DOHH2 (cell line): ENCODE results near the gene CASKIN1.

Source experiments
- H3F3A ChIP-seq: fragments of 200-600 bp; sonication (generic), shearing (Covaris generic); 2 replicates; pipeline ENCODE4 v1.6.0; 2016; ENCODE audit warnings: antibody characterized with exemption, mild to moderate bottlenecking; ENCODE audit not compliant: control insufficient read depth, insufficient read depth
- H3K27ac ChIP-seq: fragments of 200-600 bp; sonication (generic); 2 replicates; pipeline ENCODE4 v1.5.1; 2014; ENCODE audit warnings: low read depth, mild to moderate bottlenecking, low read length, moderate library complexity
- H3K27me3 ChIP-seq: fragments of 200-600 bp; sonication (generic); 2 replicates; pipeline ENCODE4 v1.6.1; 2014; ENCODE audit warnings: mild to moderate bottlenecking, low read length, mixed read lengths; ENCODE audit not compliant: control insufficient read depth
- H3K36me3 ChIP-seq: fragments of 200-600 bp; sonication (generic); 2 replicates; pipeline ENCODE4 v1.6.1; 2014; ENCODE audit warnings: mild to moderate bottlenecking, low read length, moderate library complexity, mixed read lengths; ENCODE audit not compliant: control insufficient read depth
- H3K4me1 ChIP-seq: fragments of 200-600 bp; sonication (generic); 2 replicates; pipeline ENCODE4 v1.6.1; 2014; ENCODE audit warnings: mild to moderate bottlenecking, low read length, mixed read lengths; ENCODE audit not compliant: control insufficient read depth
- H3K4me2 ChIP-seq: fragments of 200-600 bp; sonication (generic); 2 replicates; pipeline ENCODE4 v1.6.0; 2014; ENCODE audit warnings: mild to moderate bottlenecking, low read length, moderate library complexity
- H3K4me3 ChIP-seq: fragments of 200-600 bp; sonication (generic); 2 replicates; pipeline ENCODE4 v1.5.1; 2014; ENCODE audit warnings: mild to moderate bottlenecking, low read length, mixed read lengths
- H3K79me2 ChIP-seq: fragments of 200-600 bp; sonication (generic); 2 replicates; pipeline ENCODE4 v1.6.1; 2014; ENCODE audit warnings: mild to moderate bottlenecking, low read length, mixed read lengths; ENCODE audit not compliant: control insufficient read depth
- H3K9me2 ChIP-seq: fragments of 200-600 bp; sonication (generic); replicated peaks from 2 replicates; pipeline ENCODE4 v1.6.1; 2014; ENCODE audit warnings: mild to moderate bottlenecking, low read length, mixed read lengths; ENCODE audit not compliant: control insufficient read depth
- H3K9me3 ChIP-seq: fragments of 200-600 bp; sonication (generic); 2 replicates; pipeline ENCODE4 v1.6.1; 2014; ENCODE audit warnings: antibody characterized with exemption, low read length, mixed read lengths; ENCODE audit not compliant: control insufficient read depth, insufficient read depth
- H4K20me1 ChIP-seq: fragments of 200-600 bp; sonication (generic); 2 replicates; pipeline ENCODE4 v1.6.0; 2014; ENCODE audit warnings: low read depth, mild to moderate bottlenecking, antibody characterized with exemption, low read length, moderate library complexity; ENCODE audit not compliant: control insufficient read depth, insufficient read depth
- CTCF ChIP-seq: fragments of 200-600 bp; sonication (generic); IDR thresholded peaks from one replicate; pipeline ENCODE4 v1.5.1; 2014; ENCODE audit warnings: antibody characterized with exemption, mild to moderate bottlenecking, low read depth, low read length; ENCODE audit not compliant: poor library complexity, severe bottlenecking
- EZH2phosphoT487 ChIP-seq: fragments of 200-600 bp; sonication (generic); IDR thresholded peaks from 2 replicates; pipeline ENCODE4 v1.6.1; 2017; ENCODE audit warnings: borderline replicate concordance, mild to moderate bottlenecking, antibody characterized with exemption, low read length, moderate library complexity, mixed read lengths

The CASKIN1 gene

GRCh38 chr16:2235695-2236336 lies 39.4 kb upstream of the CASKIN1 start:
- Histone ChIP-seq H3K36me3 (peaks cover 56% of the 10 kb centered on the region), H4K20me1 (no peaks in the 10 kb centered on the region), H3K9me2 (no peaks in the 10 kb centered on the region), H3K79me2 (no peaks in the 10 kb centered on the region), H3F3A (peaks cover 9% of the 10 kb centered on the region; the same call in 1 of the 2 replicates), H3K4me1 (no peaks in the 10 kb centered on the region), H3K27ac (no peak overlapping the region), H3K27me3 (no peaks in the 10 kb centered on the region), H3K9me3 (no peaks in the 10 kb centered on the region), H3K4me3 (no peak overlapping the region), H3K4me2 (no peak overlapping the region)
- TF ChIP-seq EZH2phosphoT487, result no peak
- TF ChIP-seq CTCF, result no peak

GRCh38 chr16:2235234-2235651 lies 38.8 kb upstream of the CASKIN1 start:
- Histone ChIP-seq H3K4me2 (no peak overlapping the region), H3K36me3 (peaks cover 56% of the 10 kb centered on the region), H3K4me1 (no peaks in the 10 kb centered on the region), H4K20me1 (no peaks in the 10 kb centered on the region), H3K27ac (no peak overlapping the region), H3F3A (peaks cover 9% of the 10 kb centered on the region; the same call in 1 of the 2 replicates), H3K9me2 (no peaks in the 10 kb centered on the region), H3K79me2 (no peaks in the 10 kb centered on the region), H3K4me3 (no peak overlapping the region), H3K9me3 (no peaks in the 10 kb centered on the region), H3K27me3 (no peaks in the 10 kb centered on the region)
- TF ChIP-seq EZH2phosphoT487 (no peak), CTCF (no peak)

- Histone ChIP-seq H3K79me2 (no peaks in the 10 kb centered on the region), H3K36me3 (peaks cover 57% of the 10 kb centered on the region), H3K4me2 (no peak overlapping the region), H3K9me2 (no peaks in the 10 kb centered on the region), H3K27me3 (no peaks in the 10 kb centered on the region), H4K20me1 (no peaks in the 10 kb centered on the region), H3K4me1 (no peaks in the 10 kb centered on the region), H3K27ac (no peak overlapping the region), H3K4me3 (no peak overlapping the region), H3F3A (peaks cover 7% of the 10 kb centered on the region; the same call in 1 of the 2 replicates), H3K9me3 (no peaks in the 10 kb centered on the region)
- TF ChIP-seq EZH2phosphoT487, result no peak
- TF ChIP-seq CTCF, result no peak
Observed at GRCh38 chr16:2234813-2235170, 38.4 kb upstream of the CASKIN1 start.
